Measurements from ENCODE around the gene NSD1.

Gene NSD1

GRCh38 chr5:177294632-177295031 is 161.1 kb downstream of the NSD1 start:
- H3K4me3 ChIP-seq (ENCODE audit: low read depth, low read length), result no peak overlapping the region
- no peak for TF ChIP-seq CTCF (IDR thresholded peaks at IDR 0.05; ENCODE audit: insufficient read depth, low read length, missing control alignments)
- ChIA-PET POLR2A (no interaction called here), CTCF (interaction anchor here (1.0 to 4.3 kb wide), 3 partner anchors 9 to 181 kb away, joined by 3 to 28 read pairs (median 4); partner anchors contain the start of genes PRELID1 and RAB24)
- DNase-seq (ENCODE audit: low read depth, low spot score), result no peak

- no peak overlapping the region for H3K4me3 ChIP-seq (ENCODE audit: low read depth, low read length)
- POLR2A ChIA-PET, result interaction anchor here (0.6 kb wide), 1 partner anchor 132 kb away, joined by 3 read pairs; no protein-coding TSS in a partner anchor
- no peak for TF ChIP-seq CTCF (IDR thresholded peaks at IDR 0.05; ENCODE audit: insufficient read depth, low read length, missing control alignments)
- no peak for DNase-seq (ENCODE audit: low read depth, low spot score)
- CTCF ChIA-PET, result interaction anchor here (0.5 to 9.6 kb wide), 3 partner anchors 14 to 363 kb away, joined by 3 to 112 read pairs (median 39); no protein-coding TSS in a partner anchor
These were observed 162.4 kb downstream of the NSD1 start for GRCh38 chr5:177295924-177296323.

GRCh38 chr5:177296581-177296980 is 163.0 kb downstream of the NSD1 start:
- POLR2A ChIA-PET, result interaction anchor here (0.6 kb wide), 1 partner anchor 132 kb away, joined by 3 read pairs; no protein-coding TSS in a partner anchor
- H3K4me3 ChIP-seq (ENCODE audit: low read depth, low read length), result no peak overlapping the region
- CTCF ChIA-PET, result interaction anchor here (1.5 to 9.6 kb wide), 3 partner anchors 13 to 186 kb away, joined by 5 to 112 read pairs (median 39); no protein-coding TSS in a partner anchor
- TF ChIP-seq CTCF (IDR thresholded peaks at IDR 0.05; ENCODE audit: insufficient read depth, low read length, missing control alignments), result no peak
- DNase-seq (ENCODE audit: low read depth, low spot score), result no peak

- no peak for DNase-seq (ENCODE audit: low read depth, low spot score)
- ChIA-PET POLR2A (no interaction called here), CTCF (interaction anchor here (0.6 to 9.6 kb wide), 6 partner anchors 12 to 637 kb away, joined by 3 to 112 read pairs (median 4); no protein-coding TSS in a partner anchor)
- TF ChIP-seq CTCF (IDR thresholded peaks at IDR 0.05; ENCODE audit: insufficient read depth, low read length, missing control alignments), result no peak
- no peak overlapping the region for H3K4me3 ChIP-seq (ENCODE audit: low read depth, low read length)
These were observed 164.3 kb downstream of the NSD1 start for GRCh38 chr5:177297922-177298321.

- no peak for DNase-seq (ENCODE audit: low read depth, low spot score)
- ChIA-PET POLR2A (no interaction called here), CTCF (interaction anchor here (4.8 to 9.6 kb wide), 2 partner anchors 10 to 186 kb away, joined by 39 to 112 read pairs; no protein-coding TSS in a partner anchor)
- no peak overlapping the region for H3K4me3 ChIP-seq (ENCODE audit: low read depth, low read length)
- no peak for TF ChIP-seq CTCF (IDR thresholded peaks at IDR 0.05; ENCODE audit: insufficient read depth, low read length, missing control alignments)
These were observed 166.1 kb downstream of the NSD1 start for GRCh38 chr5:177299697-177300096.

GRCh38 chr5:177300236-177300880 is 166.8 kb downstream of the NSD1 start:
- no peak overlapping the region for H3K4me3 ChIP-seq (ENCODE audit: low read depth, low read length)
- DNase-seq (ENCODE audit: low read depth, low spot score), result no peak
- ChIA-PET POLR2A (no interaction called here), CTCF (interaction anchor here (0.7 to 9.6 kb wide), 7 partner anchors 9 to 190 kb away, joined by 3 to 112 read pairs (median 6); no protein-coding TSS in a partner anchor)
- TF ChIP-seq CTCF (IDR thresholded peaks at IDR 0.05; ENCODE audit: insufficient read depth, low read length, missing control alignments), result peak; percentile 23
